MCF 10A (cell line): ENCODE results near the gene EXD3. TPM values are rescaled to one million over a fixed set of nuclear protein-coding genes. Genes with fewer than 3 reads are reported as not detected.

Experiments
- BruUV-seq: library from RNA; stranded (reverse); fragments of 400-500 nt; replicated peaks from 2 replicates; lab custom pipeline; 2021; lab: Mats Ljungman, UMichigan
- CTCF ChIA-PET: fragments of 300-600 bp; sonication (Branson Sonifier 250); formaldehyde crosslinking; extraction: SDS; loops from one replicate; lab custom pipeline; 2021; ENCODE audit warnings: antibody characterized with exemption, inconsistent platforms; lab: Yijun Ruan, JAX
- POLR2A ChIA-PET: fragments of 300-600, 350-650 bp; sonication (Branson Sonifier 250); formaldehyde crosslinking; extraction: SDS; loops from one replicate; lab custom pipeline; 2020; ENCODE audit warnings: antibody characterized with exemption, inconsistent platforms; lab: Yijun Ruan, JAX
- DNase-seq: peaks from one replicate; pipeline ENCODE4 v3.0.0-alpha.2; 2018; ENCODE audit not compliant: unreplicated experiment
- H3K27ac Mint-ChIP-seq: one replicate; pipeline ENCODE4 v1.8.0; 2022; ENCODE audit warnings: mild to moderate bottlenecking, low read depth, mixed read lengths; ENCODE audit not compliant: unreplicated experiment
- H3K27me3 Mint-ChIP-seq: one replicate; pipeline ENCODE4 v1.8.0; 2022; ENCODE audit warnings: mixed read lengths; ENCODE audit not compliant: insufficient read depth, unreplicated experiment
- H3K36me3 Mint-ChIP-seq: one replicate; pipeline ENCODE4 v1.8.0; 2022; ENCODE audit warnings: mild to moderate bottlenecking, moderate library complexity, mixed read lengths; ENCODE audit not compliant: insufficient read depth, unreplicated experiment
- H3K4me1 Mint-ChIP-seq: one replicate; pipeline ENCODE4 v1.8.0; 2022; ENCODE audit warnings: mixed read lengths; ENCODE audit not compliant: insufficient read depth, unreplicated experiment
- H3K4me3 Mint-ChIP-seq: one replicate; pipeline ENCODE4 v1.8.0; 2022; ENCODE audit warnings: mild to moderate bottlenecking, moderate library complexity, mixed read lengths; ENCODE audit not compliant: unreplicated experiment
- H3K9me3 Mint-ChIP-seq: one replicate; pipeline ENCODE4 v1.8.0; 2022; ENCODE audit warnings: mixed read lengths; ENCODE audit not compliant: unreplicated experiment
- intact Hi-C: fragments of 100-400 bp; cut with micrococcal nuclease; formaldehyde crosslinking; loops from 2 replicates; pipeline ENCODE4 v1.14.1; 2022
- total RNA-seq: library from RNA; stranded (reverse); gene quantifications from 2 replicates; pipeline ENCODE4 v1.2.3, GENCODE V29; 2022
- TF ChIP-seq, protein P1 (sequence below): fragments of 200-600 bp; IDR thresholded peaks from one replicate; pipeline ENCODE4 v1.8.0; 2022; ENCODE audit warnings: antibody characterized with exemption, mild to moderate bottlenecking; ENCODE audit not compliant: unreplicated experiment

Gene EXD3
- total RNA-seq, 1 experiment from 2014 or later, result 17.1 TPM

DNA sequence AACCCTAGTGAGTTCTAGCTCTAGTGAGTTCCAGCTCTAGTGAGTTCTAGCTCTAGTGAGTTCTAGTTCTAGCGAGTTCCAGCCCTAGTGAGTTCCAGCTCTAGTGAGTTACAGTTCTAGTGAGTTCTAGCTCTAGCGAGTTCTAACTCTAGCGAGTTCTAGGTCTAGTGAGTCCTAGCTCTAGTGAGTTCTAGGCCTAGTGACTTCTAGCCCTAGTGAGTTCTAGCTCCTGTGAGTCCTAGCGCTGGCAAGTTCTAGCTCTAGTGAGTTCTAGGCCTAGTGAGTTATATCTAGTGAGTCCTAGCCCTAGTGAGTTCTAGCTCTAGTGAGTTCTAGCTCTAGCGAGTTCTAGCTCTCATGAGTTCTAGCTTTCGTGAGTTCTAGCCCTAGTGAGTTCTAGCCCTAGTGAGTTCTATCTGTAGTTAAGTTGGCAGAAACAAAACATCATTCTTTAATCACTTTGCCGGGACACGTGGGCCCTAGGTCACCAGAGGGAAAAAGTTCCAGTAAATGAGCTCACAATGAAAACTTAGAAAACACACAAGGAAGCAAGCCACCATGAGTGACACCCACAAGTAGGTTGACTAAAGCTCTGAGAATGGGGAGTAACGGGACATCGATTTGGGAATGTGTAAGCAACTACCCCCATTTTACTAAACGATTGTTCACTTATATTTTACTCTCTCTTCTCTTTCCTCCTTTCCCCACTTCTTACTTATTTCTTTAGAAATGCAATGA lies 47.5 kb downstream of the EXD3 start:
- H3K4me1 Mint-ChIP-seq, result no peaks in the 10 kb centered on the region
- no peaks in the 10 kb centered on the region for H3K9me3 Mint-ChIP-seq
- no TSS peak for BruUV-seq
- ChIA-PET CTCF (interaction anchor here (0.6 to 1.0 kb wide), 3 partner anchors 12 to 81 kb away, joined by 3 read pairs; no protein-coding TSS in a partner anchor), POLR2A (no interaction called here)
- no peak for DNase-seq
- no peak overlapping the region for H3K4me3 Mint-ChIP-seq
- no peaks in the 10 kb centered on the region for H3K27me3 Mint-ChIP-seq
- no peak overlapping the region for H3K27ac Mint-ChIP-seq
- TF ChIP-seq, protein P1, sequence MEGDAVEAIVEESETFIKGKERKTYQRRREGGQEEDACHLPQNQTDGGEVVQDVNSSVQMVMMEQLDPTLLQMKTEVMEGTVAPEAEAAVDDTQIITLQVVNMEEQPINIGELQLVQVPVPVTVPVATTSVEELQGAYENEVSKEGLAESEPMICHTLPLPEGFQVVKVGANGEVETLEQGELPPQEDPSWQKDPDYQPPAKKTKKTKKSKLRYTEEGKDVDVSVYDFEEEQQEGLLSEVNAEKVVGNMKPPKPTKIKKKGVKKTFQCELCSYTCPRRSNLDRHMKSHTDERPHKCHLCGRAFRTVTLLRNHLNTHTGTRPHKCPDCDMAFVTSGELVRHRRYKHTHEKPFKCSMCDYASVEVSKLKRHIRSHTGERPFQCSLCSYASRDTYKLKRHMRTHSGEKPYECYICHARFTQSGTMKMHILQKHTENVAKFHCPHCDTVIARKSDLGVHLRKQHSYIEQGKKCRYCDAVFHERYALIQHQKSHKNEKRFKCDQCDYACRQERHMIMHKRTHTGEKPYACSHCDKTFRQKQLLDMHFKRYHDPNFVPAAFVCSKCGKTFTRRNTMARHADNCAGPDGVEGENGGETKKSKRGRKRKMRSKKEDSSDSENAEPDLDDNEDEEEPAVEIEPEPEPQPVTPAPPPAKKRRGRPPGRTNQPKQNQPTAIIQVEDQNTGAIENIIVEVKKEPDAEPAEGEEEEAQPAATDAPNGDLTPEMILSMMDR, result no peak
- intact Hi-C loops, result no loop called here
- peaks cover 7% of the 10 kb centered on the region for H3K36me3 Mint-ChIP-seq

DNA sequence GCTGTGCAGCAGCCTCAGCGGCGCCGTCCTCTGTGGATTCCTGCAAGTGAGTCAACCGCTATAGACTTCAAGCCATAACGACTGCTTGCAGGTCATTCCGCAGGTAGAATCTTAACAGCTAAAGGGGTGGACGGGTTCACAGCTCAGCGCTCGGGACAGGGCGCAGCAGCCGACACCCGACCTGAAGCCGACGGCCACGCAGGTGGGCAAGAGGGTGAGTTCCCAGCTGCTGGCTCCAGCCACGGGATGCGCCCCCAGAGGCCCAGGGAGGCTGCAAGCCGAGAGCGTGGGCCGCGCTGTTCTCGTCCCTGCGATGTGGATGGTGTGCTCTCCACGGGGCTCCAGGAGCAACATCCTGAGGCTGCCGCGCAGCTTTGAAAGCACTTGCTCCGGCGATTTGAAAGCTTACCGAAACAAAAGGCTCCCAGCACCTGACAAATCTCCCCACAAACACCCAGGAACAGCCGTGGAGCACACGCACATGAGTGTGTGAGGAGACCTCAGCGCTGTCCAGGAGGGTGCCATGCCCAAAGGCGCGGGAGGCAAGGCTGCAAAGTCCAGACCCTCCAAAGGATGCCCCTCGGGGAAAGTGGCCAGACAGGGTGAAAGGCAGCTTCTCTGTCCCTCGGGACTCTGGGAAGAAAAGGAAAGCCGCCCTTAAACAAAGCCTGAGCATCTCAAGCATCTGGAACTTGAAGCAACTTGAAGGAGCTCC lies 48.7 kb downstream of the EXD3 start:
- no peaks in the 10 kb centered on the region for H3K9me3 Mint-ChIP-seq
- TF ChIP-seq, protein P1, result no peak
- no TSS peak for BruUV-seq
- CTCF ChIA-PET, result interaction anchor here (0.6 to 1.0 kb wide), 2 partner anchors 55 to 79 kb away, joined by 3 read pairs; no protein-coding TSS in a partner anchor
- POLR2A ChIA-PET, result no interaction called here
- intact Hi-C loops, result no loop called here
- DNase-seq, result no peak
- no peaks in the 10 kb centered on the region for H3K27me3 Mint-ChIP-seq
- H3K27ac Mint-ChIP-seq, result no peak overlapping the region
- H3K4me3 Mint-ChIP-seq, result no peak overlapping the region
- H3K36me3 Mint-ChIP-seq, result peaks cover 7% of the 10 kb centered on the region
- no peaks in the 10 kb centered on the region for H3K4me1 Mint-ChIP-seq

DNA sequence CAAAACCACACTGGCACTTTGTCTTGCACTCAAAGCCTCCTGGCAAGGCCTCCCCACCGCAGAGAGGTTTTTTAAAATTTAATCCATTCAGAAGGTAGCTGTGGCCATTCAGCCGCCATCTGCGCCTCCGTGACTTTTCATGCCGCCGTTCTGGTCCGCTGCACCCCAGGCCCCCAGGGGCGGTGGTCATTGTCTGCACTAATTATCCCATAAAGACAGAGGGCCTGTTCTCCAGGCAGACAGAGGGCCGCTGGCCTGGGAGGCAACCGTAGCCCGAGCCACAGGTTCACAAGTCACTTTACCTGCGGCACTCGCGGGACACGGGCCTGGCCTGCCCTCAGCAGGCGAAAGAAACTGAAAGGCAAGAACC lies 49.4 kb downstream of the EXD3 start:
- H3K4me1 Mint-ChIP-seq, result no peaks in the 10 kb centered on the region

More for the DNA sequence above, 49.4 kb downstream of the EXD3 start:
- no peak overlapping the region for H3K27ac Mint-ChIP-seq
- no peak for DNase-seq
- CTCF ChIA-PET, result interaction anchor here (0.6 kb wide), 1 partner anchor 56 kb away, joined by 3 read pairs; no protein-coding TSS in a partner anchor
- TF ChIP-seq, protein P1, result no peak
- intact Hi-C loops, result no loop called here
- peaks cover 7% of the 10 kb centered on the region for H3K36me3 Mint-ChIP-seq
- POLR2A ChIA-PET, result interaction anchor here (0.6 kb wide), 1 partner anchor 11 kb away, joined by 3 read pairs; no protein-coding TSS in a partner anchor
- H3K4me3 Mint-ChIP-seq, result no peak overlapping the region
- no peaks in the 10 kb centered on the region for H3K27me3 Mint-ChIP-seq
- BruUV-seq, result no TSS peak
- H3K9me3 Mint-ChIP-seq, result no peaks in the 10 kb centered on the region
